ENCODE data around the gene RPLP1.

Gene RPLP1

DNA sequence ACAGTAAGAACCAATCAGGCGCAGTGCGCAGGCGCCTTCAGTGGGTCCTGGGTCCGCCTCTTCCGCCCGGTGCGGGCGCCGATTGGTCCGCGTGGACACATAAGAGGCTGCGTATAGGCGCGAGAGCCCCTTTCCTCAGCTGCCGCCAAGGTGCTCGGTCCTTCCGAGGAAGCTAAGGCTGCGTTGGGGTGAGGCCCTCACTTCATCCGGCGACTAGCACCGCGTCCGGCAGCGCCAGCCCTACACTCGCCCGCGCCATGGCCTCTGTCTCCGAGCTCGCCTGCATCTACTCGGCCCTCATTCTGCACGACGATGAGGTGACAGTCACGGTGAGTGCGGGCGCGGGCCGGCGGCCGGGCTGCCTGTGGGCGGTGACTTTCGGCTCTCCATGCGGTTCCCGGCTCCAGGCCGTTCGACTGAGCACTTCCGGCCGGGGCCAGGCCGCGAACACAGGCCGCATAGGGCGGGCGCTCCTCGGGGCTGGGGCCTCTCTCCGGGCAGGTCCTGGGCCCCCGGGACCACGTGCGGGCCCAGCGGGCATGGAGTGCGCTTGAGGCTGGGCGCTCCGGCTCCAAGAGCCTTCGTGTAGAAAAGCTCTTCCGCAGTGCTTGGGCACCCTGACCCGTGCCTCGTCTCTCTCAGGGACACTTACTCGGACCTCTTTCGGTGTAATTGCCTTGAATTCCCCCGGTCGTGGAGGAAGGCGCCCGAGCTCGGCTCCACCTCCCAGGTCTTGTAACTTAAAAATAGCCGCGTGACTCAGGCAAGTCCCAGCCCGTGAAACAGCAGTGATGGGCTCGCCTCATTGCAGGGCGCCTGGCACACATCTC is at the start of gene RPLP1:
RPLP1 (plus strand) TSS at position 127 of the 830 bp plus-strand sequence; CDS start at position 258, 131 bp downstream.
- in situ Hi-C loops (cut with MboI; ENCODE audit: low sequenced_read_pairs), result no loop called here

DNA sequence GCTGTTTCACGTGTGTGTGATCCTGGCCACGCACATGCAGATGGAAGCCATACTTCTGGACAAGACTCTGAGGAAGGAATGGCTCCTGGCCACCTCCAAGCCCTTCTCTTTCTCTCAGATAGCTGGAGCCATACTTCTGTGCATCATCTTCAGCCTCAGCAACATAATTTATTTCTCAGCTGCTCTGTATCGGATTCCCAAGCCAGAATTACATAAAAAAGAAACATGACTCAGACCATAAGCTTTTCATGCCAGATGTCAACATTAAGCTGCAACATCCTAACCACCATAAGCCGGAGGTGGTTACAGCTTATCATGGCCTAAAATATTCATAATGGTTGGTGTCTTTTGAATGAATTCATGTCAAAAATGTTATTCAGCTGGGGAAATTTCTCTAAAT is 49.0 kb upstream of the RPLP1 start:
- in situ Hi-C loops (cut with MboI; ENCODE audit: low sequenced_read_pairs), result no loop called here

DNA sequence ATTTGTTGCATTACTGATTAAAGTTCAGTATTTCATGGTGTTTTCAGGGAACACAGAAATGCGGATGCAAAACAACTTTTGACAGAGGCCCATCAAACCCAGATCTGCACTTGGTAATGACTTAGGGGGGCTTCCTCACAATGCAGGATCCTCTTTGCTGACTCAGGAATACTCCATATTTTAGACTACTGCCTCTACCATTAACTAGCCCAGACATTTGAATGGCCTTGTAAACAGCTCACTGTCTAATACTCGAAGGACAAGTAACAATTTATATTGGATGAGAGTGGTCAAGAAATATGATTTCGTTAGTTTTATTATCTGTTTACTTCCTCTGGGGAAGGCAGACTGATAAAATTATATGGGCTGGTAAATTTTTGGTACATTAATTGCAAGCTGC is 47.5 kb upstream of the RPLP1 start:
- in situ Hi-C loops (cut with MboI; ENCODE audit: low sequenced_read_pairs), result no loop called here

DNA sequence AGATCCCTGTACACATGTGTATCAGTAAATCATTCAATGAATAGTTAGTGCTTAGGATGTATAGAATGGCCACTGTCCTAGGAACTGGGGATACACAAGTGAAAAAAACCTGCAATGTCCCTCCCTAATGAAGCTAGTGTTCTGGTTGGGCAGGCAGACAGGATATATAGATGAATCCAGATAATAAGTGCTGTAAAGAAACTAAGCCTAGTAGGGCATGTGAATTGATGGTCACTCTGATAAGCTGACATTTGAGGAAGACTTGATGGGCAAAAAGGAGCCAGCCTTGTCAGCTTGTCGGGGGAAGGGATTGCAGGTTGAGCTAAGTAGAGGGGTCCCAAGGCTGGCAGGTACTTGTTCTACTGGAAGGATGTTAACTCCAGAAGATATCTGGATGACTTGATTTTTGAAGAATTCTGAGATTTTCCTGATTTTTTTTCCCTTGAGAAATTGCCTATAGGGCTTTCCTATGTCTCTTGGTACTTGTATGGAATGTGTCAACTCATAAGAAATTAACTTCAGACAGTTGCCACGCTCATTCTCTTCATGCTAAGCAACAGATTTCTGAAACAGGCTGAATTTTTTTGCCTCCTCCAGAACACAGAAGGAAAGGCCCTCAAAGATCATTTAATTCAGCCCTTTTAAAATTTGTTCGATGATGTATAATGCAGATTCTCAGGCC is 44.8 kb upstream of the RPLP1 start:
- in situ Hi-C loops (cut with MboI; ENCODE audit: low sequenced_read_pairs), result no loop called here

DNA sequence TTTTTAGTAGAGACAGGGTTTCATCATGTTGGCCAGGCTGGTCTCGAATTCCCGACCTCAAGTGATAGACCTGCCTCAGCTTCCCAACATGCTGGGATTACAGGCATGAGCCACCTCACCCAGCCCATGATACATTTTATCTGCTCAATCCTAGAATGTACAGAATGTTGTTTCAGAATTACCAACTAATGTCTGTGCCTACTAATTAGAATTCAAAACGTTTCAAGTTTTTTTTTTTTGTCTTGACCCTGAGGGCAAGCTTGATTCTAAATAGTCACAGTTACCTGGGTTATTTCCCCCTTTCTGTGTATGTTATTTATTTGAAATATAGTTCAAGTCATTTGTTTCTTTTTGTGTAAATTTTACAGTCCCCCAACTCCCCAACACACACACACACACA is 43.8 kb upstream of the RPLP1 start:
- in situ Hi-C loops (cut with MboI; ENCODE audit: low sequenced_read_pairs), result no loop called here

DNA sequence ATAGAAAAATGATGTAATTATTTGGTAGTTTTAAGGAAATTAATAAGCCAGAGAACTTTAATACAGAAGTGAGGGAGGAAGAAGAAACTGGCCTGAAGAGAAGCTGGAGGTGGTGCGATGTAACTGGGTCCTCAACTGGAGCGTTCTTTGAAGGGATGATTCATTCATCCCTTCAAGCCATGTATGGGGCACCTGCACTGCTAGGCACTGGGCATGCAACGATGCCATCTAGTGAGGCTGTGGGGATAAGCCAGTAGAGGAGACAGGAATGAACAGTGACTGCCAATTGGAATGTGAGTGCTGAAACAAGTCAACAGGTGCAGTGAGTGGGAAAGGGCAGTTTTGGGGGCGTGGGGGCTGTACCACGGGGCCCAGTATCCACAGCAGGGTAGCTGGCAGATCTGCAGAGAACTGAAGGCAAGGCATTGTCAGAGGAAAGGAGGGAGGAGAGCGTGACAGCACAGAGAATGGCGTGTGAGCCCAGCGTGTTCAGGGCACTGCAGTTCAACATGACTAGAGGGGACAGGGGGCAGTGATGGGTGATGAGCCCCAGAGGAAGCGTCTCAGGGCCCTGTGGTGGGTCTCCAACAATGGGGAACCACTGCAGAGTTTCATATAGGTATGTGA is 42.3 kb upstream of the RPLP1 start:
- in situ Hi-C loops (cut with MboI; ENCODE audit: low sequenced_read_pairs), result no loop called here

DNA sequence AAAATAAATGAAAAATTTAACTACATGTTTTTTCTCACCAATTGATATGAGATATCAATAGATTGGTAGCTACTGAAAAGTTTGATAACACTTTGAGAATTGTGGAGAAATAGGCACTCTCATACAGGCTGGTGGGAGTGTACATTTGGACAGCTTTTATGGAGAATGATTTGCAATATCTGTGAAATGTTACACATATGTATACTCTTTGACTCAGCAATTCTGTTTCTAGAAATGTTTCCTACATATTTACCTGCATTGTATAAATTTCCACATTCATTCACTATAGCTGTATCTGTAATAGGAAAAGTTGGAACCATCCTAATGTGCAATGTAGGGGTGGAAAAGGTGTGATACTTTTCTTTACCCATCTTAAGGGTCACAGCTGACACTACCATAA is 40.3 kb upstream of the RPLP1 start:
- in situ Hi-C loops (cut with MboI; ENCODE audit: low sequenced_read_pairs), result no loop called here

DNA sequence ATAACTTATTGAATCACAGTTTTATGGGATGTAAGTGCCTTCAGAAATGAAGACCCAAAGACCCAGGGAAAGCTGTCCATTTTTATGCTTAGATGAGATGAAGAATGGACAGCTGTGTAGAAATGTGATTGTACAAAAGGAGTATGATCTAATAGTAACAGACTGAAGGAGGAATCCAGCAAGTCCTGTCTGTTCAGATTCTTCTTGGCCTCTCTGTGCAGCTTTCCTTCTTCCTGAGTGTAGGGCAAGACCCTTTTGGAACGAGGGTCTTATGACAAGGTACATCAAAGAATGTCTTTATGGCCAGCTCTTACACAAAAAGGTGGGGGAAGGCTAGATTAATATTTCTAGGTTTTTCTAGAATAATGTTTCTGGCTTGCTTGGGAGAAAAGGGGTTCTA is 39.9 kb upstream of the RPLP1 start:
- in situ Hi-C loops (cut with MboI; ENCODE audit: low sequenced_read_pairs), result no loop called here

DNA sequence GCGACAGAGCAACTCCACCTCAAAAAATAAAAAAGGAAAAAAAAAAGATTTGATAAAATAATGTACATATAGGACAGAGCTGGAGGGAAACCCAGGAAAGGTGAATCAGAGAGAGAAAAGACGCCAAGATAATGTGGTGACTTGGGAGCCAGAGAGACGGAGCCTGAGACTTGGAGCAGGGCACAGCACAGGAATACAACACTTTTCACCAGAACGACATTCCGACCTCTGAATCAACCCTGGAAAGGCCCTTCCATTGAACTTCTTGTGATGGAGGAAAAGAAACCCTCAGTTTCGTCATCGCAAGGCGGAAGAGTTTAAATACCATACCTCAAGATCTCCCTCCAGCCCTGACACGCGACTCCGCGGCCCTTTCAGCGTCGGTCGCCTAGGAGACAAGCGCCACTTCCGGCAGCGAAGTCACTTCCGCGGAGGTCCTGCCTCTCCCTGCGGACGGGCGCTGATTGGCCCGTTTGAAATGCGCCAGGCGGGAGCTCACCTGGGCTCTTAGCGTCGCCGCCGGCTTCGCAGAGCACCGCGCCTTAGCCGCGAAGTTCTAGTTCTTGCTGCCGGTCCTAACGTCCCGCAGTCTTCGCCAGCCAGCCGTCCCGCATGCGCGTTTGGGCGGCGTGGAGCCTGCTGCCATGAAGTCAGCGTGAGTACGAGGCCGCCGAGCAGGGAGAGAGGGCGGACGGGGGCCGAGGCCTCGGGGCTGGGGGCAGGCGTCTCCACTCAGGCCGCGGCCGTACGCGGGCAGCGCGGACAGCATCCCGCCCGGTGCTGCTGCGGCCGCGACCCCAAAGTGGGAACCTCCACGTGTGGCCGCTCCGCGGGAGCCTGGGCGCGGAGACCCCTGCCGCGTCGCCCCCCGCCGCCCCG is 38.6 kb upstream of the RPLP1 start, which contains the start of gene KIF23:
KIF23 (plus strand) TSS at position 528 of the 879 bp plus-strand sequence; CDS start at position 645, 117 bp downstream.
- in situ Hi-C loops (cut with MboI; ENCODE audit: low sequenced_read_pairs), result no loop called here

DNA sequence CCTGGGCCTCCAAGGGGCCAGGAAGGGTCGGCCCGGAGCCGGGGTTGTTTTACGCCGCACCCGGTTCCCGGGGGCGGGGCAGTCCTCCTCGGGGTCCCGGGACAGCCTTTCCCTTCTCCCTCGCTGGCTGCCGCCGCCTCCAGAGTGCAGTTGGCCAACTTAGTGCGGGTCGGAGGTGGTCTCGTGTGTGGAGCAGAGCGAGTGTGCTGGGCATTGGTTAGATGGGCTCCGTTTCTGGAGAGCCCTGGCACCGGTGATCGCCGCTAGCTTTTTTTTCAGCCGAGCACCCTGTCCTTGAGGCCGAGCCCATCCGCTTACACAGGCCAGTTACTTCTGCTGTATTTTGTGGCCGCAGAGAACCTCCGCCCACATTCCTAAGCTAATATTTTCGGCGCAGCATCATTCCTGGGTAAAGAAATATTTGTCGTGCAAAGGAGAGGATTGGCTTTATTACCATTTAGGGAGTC is 37.9 kb upstream of the RPLP1 start:
- in situ Hi-C loops (cut with MboI; ENCODE audit: low sequenced_read_pairs), result no loop called here

DNA sequence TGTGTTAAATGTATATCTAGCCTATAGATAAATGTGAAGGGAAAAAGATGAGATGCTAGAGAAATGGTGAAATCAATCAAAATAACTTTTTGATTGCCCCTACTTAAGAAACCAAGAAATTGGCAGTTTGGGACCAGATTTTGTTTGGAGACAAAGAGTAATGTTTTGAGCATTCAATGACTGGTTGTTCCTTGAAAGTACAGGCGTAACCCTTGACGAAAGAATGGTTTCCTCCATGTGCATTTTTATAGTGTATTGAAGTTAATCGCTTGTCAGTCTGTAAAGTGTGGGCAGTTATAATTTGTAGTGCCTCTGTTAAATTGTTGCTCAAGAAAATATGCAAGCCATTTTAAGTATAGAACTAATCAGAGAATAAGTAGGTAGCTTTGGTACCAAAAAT is 37.2 kb upstream of the RPLP1 start:
- in situ Hi-C loops (cut with MboI; ENCODE audit: low sequenced_read_pairs), result no loop called here

DNA sequence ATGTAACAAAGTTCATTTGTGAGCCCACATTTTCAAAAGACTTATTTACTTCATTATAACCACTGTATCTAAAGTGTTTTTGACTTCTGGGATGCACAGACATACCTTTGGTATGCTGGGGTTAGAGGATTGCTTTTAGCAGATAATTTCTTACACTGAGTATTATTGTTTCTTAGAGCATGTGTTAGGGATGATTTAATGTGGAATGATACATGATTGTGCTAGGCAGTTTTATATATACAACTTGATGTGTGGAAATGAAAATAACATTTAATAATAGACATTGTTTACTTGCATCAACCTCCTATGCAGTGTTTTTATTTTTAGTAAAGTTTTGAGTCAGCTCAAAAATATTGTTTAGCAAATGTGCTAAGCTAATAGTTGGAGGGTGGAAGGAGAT is 35.0 kb upstream of the RPLP1 start:
- in situ Hi-C loops (cut with MboI; ENCODE audit: low sequenced_read_pairs), result no loop called here

DNA sequence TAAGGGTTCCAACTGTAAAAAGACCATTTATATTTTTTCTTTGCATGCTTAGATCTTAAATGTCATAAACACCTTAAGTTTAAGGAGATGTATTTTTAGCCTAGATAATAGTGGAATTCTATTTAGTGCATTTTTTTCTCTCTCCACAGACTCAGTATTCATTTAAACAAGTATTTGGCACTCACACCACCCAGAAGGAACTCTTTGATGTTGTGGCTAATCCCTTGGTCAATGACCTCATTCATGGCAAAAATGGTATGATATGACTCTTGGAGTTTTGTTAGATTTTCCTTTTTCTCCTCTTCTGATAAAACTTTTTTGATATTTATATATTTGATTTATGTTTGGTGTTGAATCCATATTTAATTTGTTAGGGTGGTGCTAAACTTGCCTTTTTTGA is 31.1 kb upstream of the RPLP1 start:
- in situ Hi-C loops (cut with MboI; ENCODE audit: low sequenced_read_pairs), result no loop called here

DNA sequence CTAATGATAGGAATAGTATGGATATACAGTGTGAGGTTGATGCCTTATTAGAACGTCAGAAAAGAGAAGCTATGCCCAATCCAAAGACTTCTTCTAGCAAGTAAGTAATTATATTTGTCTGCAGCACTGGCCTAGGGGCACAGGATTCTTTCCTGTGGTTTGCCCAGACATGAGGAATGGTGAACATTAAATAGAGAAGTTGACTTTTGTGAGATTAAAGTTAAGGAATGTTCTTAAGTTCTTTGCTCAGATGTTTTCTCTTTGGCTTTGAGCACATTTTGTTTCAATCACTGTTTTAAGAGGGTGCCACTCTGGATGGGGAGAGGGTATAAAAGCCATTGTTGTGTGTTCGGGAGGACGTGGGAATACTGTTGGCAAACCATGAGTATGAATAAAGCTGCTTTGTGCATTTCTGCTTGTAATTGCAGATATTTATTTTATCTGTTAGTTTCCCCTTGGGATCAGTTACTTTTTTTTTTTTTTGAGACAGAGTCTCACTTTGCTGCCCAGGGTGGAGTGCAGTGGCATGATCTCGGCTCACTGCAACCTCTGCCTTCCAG is 30.2 kb upstream of the RPLP1 start:
- in situ Hi-C loops (cut with MboI; ENCODE audit: low sequenced_read_pairs), result no loop called here

DNA sequence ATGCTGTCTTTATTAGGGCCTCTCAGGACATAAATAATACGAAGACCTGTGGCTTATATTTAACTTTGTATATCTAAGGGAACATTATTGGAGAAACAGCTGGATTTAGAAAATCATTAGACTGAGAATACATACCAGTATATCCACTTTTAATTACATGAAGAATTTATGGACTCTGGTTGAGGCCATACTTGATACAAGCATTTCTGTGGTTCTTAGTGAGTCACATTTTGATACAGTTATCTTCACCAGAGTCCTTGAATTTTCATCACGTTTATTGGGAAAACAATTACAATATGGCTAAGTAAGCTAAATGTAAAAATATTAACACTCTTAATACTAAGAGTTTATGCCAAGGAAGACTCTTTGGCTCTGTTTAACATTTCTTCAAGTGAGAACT is 28.6 kb upstream of the RPLP1 start:
- in situ Hi-C loops (cut with MboI; ENCODE audit: low sequenced_read_pairs), result no loop called here

DNA sequence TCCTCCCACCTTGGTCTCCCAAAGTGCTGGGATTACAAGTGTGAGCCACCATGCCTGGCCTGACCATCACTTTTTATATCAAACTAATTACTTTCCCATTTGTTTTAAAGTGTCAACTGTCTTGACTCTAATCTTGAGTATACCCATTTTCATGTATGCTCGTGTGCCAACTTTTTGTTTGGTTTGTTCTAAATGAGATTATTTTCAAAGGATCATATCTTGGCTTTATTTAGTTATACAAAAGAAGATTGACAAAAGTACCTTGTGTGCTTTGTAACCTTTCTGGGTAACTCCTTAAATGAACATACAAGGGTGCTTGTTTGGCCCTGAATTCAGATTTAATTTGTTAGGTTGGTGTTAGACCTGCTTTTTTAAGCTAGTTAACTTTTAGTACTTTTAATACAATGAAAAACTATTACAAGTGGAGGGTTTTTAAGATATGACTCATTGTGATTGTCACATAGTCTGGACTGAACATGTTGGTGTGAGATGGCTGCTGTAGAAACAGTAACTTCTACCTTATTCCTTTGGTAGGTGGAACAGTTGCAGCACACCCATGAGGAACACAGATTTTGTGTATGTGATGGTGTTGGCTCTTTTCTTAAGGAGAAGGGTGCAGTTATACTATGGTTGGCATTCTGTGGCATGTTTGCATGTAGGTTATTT is 27.7 kb upstream of the RPLP1 start:
- in situ Hi-C loops (cut with MboI; ENCODE audit: low sequenced_read_pairs), result no loop called here

DNA sequence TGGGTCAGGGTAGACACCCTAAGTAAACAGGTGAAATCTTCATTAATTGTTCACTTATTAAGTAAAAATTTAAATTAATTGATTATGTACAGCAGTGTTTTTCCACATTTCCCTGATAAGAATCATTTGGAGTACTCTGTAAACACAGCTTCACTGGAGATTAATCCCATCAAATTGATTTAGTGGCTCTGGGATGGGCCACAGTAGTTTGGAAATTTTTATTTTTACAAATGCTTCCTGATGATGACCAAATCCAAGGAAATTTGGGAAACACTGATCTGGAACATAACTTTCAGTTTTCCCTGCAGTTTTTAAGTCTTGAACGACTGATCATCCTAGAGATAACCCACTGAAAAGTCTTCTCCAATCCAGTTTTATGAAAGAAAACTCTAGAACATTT is 18.8 kb upstream of the RPLP1 start:
- in situ Hi-C loops (cut with MboI; ENCODE audit: low sequenced_read_pairs), result no loop called here

DNA sequence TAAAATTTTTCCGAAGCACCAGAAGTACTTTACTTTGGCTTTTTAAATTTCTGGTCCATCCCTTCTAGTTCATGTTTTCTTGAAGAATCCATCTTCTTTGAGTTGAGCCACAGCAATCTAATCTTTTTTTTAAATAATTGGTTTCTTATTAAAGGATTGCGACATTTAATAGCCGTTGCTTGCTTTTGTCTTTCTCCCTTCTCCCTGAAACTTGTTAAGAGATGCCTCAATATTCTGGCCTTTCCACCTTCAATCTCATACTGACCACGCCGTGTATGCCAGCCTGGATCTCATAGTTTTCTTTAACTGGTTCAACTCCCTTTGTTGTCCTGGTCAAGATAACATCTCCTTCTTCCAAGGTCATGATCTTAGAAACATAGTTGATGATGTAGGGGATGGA is 18.4 kb upstream of the RPLP1 start:
- in situ Hi-C loops (cut with MboI; ENCODE audit: low sequenced_read_pairs), result no loop called here

DNA sequence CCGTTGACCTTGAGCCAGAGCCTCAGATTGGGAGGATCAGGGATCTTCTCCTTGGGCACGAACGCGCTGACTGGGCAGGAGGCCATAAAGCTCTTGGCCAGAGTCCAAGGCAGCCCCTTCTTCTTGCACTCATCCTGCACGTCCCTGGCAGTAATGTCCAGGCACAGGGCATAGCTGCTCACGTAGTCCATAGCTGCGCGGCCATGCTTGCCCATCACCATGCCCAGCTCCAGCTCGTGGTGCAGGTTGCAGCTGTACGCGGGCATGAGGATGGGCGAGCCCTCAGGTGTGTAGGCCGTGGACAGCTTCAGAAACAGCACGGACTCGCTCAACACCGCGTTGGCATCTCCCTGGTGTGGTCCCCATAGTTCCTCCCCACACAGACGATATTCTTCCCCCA is 17.9 kb upstream of the RPLP1 start:
- in situ Hi-C loops (cut with MboI; ENCODE audit: low sequenced_read_pairs), result no loop called here

DNA sequence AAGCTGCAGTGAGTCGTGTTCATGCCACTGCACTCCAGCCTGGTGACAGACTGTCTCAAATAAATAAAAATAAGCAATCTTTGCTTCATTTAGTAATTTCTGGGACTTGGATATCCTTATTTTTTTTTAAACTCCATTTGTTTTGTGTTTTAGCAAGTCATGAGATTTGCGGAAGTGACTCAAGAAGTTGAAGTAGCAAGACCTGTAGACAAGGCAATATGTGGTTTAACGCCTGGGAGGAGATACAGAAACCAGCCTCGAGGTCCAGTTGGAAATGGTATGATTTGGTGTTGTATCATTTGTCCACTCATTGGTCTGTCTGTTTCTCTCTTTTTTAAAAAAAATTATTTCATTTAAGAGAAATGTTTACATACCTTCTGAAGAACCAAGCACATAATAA is 16.6 kb upstream of the RPLP1 start:
- in situ Hi-C loops (cut with MboI; ENCODE audit: low sequenced_read_pairs), result no loop called here
